ENCODE measurements around the gene ARHGAP11A. TPM values are rescaled to one million over a fixed set of nuclear protein-coding genes. Genes with fewer than 3 reads are reported as not detected.

Gene ARHGAP11A
- total RNA-seq, 1 experiment from 2014 or later: 102 TPM

DNA sequence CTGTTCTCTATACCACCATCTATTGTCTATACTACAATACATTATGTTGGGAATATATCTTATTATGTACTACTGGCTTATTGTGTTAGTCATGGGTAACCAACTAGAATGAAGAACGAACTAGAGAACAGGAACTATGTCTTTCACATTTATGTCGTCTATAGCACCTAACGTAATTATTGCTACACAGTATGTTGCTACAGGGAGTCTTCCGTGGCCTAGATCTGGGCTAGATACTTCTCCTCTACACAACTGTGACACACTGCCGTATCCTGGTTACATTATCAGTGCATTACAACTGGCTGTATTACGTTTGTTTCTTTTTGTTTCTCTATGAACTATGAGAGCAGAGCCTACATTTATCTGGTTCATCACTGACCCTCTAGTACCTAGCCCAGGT is 60.2 kb downstream of the ARHGAP11A start:
- TF ChIP-seq CBX3 (IDR thresholded peaks at IDR 0.05; ENCODE audit: low read depth) (no peak), POLR2A (IDR thresholded peaks at IDR 0.05; ENCODE audit: borderline replicate concordance, extremely low read depth, insufficient read depth, insufficient read length) (no peak), EGR1 (IDR thresholded peaks at IDR 0.05; ENCODE audit: low read depth) (no peak), CEBPB (IDR thresholded peaks at IDR 0.05; ENCODE audit: low read depth) (no peak), ZNF274 (IDR thresholded peaks at IDR 0.05; ENCODE audit: low read depth, low read length) (no peak), REST (IDR thresholded peaks at IDR 0.05; ENCODE audit: low read depth) (no peak), YY1 (IDR thresholded peaks at IDR 0.05; ENCODE audit: extremely low read depth, insufficient replicate concordance, low read depth, low read length) (no peak), FOSL1 (IDR thresholded peaks at IDR 0.05; ENCODE audit: low read depth) (no peak)
- TF ChIP-seq, protein P1, sequence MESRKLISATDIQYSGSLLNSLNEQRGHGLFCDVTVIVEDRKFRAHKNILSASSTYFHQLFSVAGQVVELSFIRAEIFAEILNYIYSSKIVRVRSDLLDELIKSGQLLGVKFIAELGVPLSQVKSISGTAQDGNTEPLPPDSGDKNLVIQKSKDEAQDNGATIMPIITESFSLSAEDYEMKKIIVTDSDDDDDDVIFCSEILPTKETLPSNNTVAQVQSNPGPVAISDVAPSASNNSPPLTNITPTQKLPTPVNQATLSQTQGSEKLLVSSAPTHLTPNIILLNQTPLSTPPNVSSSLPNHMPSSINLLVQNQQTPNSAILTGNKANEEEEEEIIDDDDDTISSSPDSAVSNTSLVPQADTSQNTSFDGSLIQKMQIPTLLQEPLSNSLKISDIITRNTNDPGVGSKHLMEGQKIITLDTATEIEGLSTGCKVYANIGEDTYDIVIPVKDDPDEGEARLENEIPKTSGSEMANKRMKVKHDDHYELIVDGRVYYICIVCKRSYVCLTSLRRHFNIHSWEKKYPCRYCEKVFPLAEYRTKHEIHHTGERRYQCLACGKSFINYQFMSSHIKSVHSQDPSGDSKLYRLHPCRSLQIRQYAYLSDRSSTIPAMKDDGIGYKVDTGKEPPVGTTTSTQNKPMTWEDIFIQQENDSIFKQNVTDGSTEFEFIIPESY (IDR thresholded peaks at IDR 0.05; ENCODE audit: extremely low read depth, insufficient replicate concordance, low read length): no peak
- Histone ChIP-seq H4K20me1 (ENCODE audit: insufficient read depth) (no peaks in the 10 kb centered on the region), H3K9ac (ENCODE audit: low read length) (no peak overlapping the region), H3K27me3 (ENCODE audit: insufficient read depth, low read length) (no peaks in the 10 kb centered on the region), H3K9me2 (ENCODE audit: insufficient read depth) (no peaks in the 10 kb centered on the region), H3K4me1 (ENCODE audit: control insufficient read depth in 1 of 2, insufficient read depth in 2 of 2, low read length in 2 of 2) (no peaks in the 10 kb centered on the region), H3K9me3 (ENCODE audit: control insufficient read depth in 1 of 2, insufficient read depth in 1 of 2, low read depth in 1 of 2, low read length in 2 of 2) (no peaks in the 10 kb centered on the region), H3K4me2 (ENCODE audit: low read length) (no peak overlapping the region), H3K36me3 (ENCODE audit: control insufficient read depth in 1 of 2, insufficient read depth in 2 of 2, low read length in 2 of 2) (no peaks in the 10 kb centered on the region), H3K79me2 (ENCODE audit: insufficient read depth, low read length) (no peaks in the 10 kb centered on the region), H3K27ac (ENCODE audit: low read depth, low read length) (no peak overlapping the region), H2AFZ (ENCODE audit: low read depth, low read length, poor library complexity, severe bottlenecking) (no peak overlapping the region), H3K4me3 (replicated peaks in 1 of 2; ENCODE audit: low read depth in 1 of 2, low read length in 2 of 2) (no peak overlapping the region)
- RAD21 ChIA-PET (ENCODE audit: low non-redundant PET in 1 of 2, low total read pairs in 2 of 2, uncharacterized antibody in 2 of 2, unreplicated experiment in 2 of 2): no interaction called here
- CTCF ChIA-PET: no interaction called here
- no peak for DNase-seq (ENCODE audit: low read depth, low spot score)
- POLR2A ChIA-PET: no interaction called here
- intact Hi-C loops (cut with micrococcal nuclease): no loop called here
- ATAC-seq: no peak
- no TSS peak for BruUV-seq (replicated peaks)

Data from HCT116 (cell line).